H54 (cell line): Measurements from ENCODE around the gene WWOX.
A peak's percentile ranks its signal among the peaks of the same experiment; 100 is the strongest.
"Not testable (repeated sequence)": the region's sequence is repeated elsewhere in the genome, so short reads cannot be mapped to it uniquely, and the experiment has no call there.

Source experiments
- DNase-seq: peaks from one replicate; pipeline ENCODE4 v3.0.0; 2011; ENCODE audit warnings: low spot score, mixed read lengths; ENCODE audit not compliant: insufficient read length
- FAIRE-seq: peaks from 3 replicates; lab custom pipeline; 2011; peaks lifted over from hg19 to GRCh38; lab: Jason Lieb, UNC
- POLR2A ChIP-seq: IDR thresholded peaks from 2 replicates; pipeline ENCODE4 v1.6.1; 2011; ENCODE audit warnings: low read depth, mild to moderate bottlenecking, low read length

WWOX gene

GRCh38 chr16:78679546-78679945 lies 580.1 kb downstream of the WWOX start:
- no peak for FAIRE-seq
- TF ChIP-seq POLR2A = no peak
- no peak for DNase-seq

GRCh38 chr16:78681743-78682142 lies 582.3 kb downstream of the WWOX start:
- TF ChIP-seq POLR2A = no peak
- DNase-seq = no peak
- no peak for FAIRE-seq

- DNase-seq (peak; percentile 63), FAIRE-seq (peak; percentile 98)
- no peak for TF ChIP-seq POLR2A
Measured at GRCh38 chr16:78684030-78684611, 584.7 kb downstream of the WWOX start.

- TF ChIP-seq POLR2A = no peak
- FAIRE-seq (no peak), DNase-seq (no peak)
Measured at GRCh38 chr16:78684655-78685375, 585.4 kb downstream of the WWOX start.

- no peak for DNase-seq
- no peak for FAIRE-seq
- TF ChIP-seq POLR2A = no peak
Measured at GRCh38 chr16:78686601-78687000, 587.1 kb downstream of the WWOX start.

- FAIRE-seq (no peak), DNase-seq (no peak)
- no peak for TF ChIP-seq POLR2A
Measured at GRCh38 chr16:78689028-78689427, 589.6 kb downstream of the WWOX start.

- FAIRE-seq (no peak), DNase-seq (no peak)
- TF ChIP-seq POLR2A = no peak
Measured at GRCh38 chr16:78689536-78689935, 590.1 kb downstream of the WWOX start.

GRCh38 chr16:78690510-78690909 lies 591.1 kb downstream of the WWOX start:
- DNase-seq = no peak
- no peak for TF ChIP-seq POLR2A
- no peak for FAIRE-seq

- FAIRE-seq, DNase-seq: not testable (repeated sequence)
Measured at GRCh38 chr16:78691746-78692145, 592.3 kb downstream of the WWOX start.

- TF ChIP-seq POLR2A = no peak
- DNase-seq (no peak), FAIRE-seq (no peak)
Measured at GRCh38 chr16:78693496-78693895, 594.0 kb downstream of the WWOX start.

GRCh38 chr16:78694414-78694813 lies 595.0 kb downstream of the WWOX start:
- no peak for TF ChIP-seq POLR2A
- no peak for FAIRE-seq
- DNase-seq = no peak

GRCh38 chr16:78695391-78695790 lies 595.9 kb downstream of the WWOX start:
- FAIRE-seq (no peak), DNase-seq (no peak)
- TF ChIP-seq POLR2A = no peak

- no peak for DNase-seq
- TF ChIP-seq POLR2A = no peak
- no peak for FAIRE-seq
Measured at GRCh38 chr16:78696797-78697196, 597.3 kb downstream of the WWOX start.

- no peak for FAIRE-seq
- no peak for TF ChIP-seq POLR2A
- DNase-seq = no peak
Measured at GRCh38 chr16:78697426-78697825, 598.0 kb downstream of the WWOX start.

- FAIRE-seq (no peak), DNase-seq (no peak)
- no peak for TF ChIP-seq POLR2A
Measured at GRCh38 chr16:78703936-78704335, 604.5 kb downstream of the WWOX start.
